Ovary (tissue), 3 donors: ENCODE data around the gene TSACC.

Source experiments
- CTCF ChIP-seq, 3 donors: fragments of 450-650 bp in 2 of 3; fragments of 200-600 bp in 1 of 3; IDR thresholded peaks; one replicate each; pipeline versions ENCODE4 v1.5.1 to v1.8.0; 2016 to 2022; ENCODE audit warnings: antibody characterized with exemption in 3 of 3, mild to moderate bottlenecking in 1 of 3
- POLR2A ChIP-seq: fragments of 450-650 bp; IDR thresholded peaks from one replicate; pipeline ENCODE4 v1.6.1; 2017; ENCODE audit warnings: antibody characterized with exemption, mild to moderate bottlenecking, moderate library complexity
- donor health status: DM: no; HTN: no; CAD: no.

- TF ChIP-seq POLR2A (no peak), CTCF (IDR thresholded peaks at IDR 0.05) (no peak)
These were observed 34.5 kb downstream of the TSACC start for GRCh38 chr1:156372876-156373275.
